CD1c-positive myeloid dendritic cell (primary cell): ENCODE measurements around the gene CD74.
A peak's percentile ranks its signal among the peaks of the same experiment; 100 is the strongest.
"Not testable (repeated sequence)": the region's sequence is repeated elsewhere in the genome, so short reads cannot be mapped to it uniquely, and the experiment has no call there.

Source experiments
- DNase-seq: peaks from one replicate; pipeline ENCODE4 v3.0.0-alpha.2; 2016; ENCODE audit errors: extremely low spot score

The CD74 gene

DNA sequence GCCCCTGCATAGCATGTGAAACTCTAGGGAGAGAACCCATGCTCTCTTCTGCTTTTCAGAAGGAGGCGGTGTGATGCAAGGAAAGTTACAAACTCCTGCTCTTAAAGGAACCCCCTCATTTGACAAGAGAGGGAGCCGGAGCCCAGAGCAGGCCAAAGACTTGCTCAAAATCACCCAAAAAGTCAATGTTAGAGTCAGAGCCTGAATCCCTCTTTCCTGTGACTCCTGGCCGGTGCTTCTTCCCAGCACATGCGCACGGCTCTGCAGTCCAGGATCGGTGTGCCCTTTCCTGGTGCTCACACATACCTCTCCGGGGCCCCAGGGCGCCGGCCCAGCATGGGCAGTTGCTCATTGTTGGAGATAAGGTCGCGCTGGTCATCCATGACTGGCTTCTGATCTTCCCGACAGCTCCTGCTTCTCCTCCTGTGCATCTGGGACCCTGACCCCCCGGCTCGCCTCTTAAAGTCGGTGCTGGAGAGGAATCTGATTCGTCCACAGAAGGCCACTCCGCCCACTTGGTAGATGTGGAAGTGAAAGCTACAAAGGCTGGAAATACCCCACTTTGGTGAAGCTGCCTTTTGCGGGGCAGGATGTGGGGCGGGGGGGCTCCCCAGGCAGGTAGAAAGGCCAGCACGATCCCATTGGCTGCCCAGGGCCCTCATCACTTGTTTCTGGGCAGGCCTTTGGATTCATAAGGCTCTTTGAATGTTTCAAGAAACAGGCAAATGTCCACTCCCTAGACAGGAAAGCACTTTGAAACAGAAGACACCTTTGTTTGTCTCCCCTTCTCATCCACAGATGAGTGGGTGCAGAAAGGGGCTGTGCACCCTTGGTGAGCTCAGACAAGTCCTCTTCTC lies at the start of gene CD74:
Gene CD74 (minus strand): TSS at position 592 of the 857 bp plus-strand sequence. CDS start 161 bp downstream, at position 431.
- peak; percentile 99 for DNase-seq

DNA sequence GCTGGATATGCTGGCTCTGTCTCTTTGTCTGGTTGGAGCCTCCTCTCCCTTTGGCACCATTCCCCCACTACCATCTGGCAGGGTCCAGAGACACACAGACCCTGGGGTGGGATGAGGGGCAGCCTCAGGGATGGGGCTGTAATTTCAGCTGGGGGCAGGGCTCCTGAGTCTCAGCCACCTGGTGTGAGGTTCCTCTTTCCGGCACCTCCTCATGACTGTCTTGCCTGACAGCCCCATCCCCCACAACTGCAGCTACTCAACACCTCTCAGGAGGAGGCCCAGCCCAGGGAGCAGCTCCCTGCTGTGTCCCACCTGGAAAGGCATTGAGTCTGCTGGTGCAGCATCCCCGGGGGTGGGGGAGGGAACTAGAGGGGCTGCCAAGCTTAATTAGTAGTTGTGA lies 48.5 kb upstream of the CD74 start:
- no peak for DNase-seq

DNA sequence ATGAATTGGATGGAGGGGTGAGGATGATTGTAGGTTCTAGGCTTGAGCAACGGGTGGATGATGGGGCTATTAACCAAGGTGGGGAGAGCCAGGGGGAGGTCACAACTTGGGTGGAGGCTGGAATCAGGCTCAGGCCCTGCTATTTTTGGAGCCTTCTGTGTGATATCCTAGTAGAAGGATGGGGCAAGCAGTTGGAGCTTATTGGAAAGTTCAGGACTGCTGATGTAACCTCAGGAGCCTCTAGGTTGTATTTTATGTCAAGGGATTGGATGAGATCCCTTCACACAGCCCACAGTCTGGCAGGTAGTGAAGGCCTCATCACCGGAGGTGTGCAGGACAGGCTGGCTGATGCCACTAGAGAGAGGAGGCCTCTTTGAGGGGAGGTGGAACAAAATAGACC lies 48.1 kb upstream of the CD74 start:
- DNase-seq: no peak

DNA sequence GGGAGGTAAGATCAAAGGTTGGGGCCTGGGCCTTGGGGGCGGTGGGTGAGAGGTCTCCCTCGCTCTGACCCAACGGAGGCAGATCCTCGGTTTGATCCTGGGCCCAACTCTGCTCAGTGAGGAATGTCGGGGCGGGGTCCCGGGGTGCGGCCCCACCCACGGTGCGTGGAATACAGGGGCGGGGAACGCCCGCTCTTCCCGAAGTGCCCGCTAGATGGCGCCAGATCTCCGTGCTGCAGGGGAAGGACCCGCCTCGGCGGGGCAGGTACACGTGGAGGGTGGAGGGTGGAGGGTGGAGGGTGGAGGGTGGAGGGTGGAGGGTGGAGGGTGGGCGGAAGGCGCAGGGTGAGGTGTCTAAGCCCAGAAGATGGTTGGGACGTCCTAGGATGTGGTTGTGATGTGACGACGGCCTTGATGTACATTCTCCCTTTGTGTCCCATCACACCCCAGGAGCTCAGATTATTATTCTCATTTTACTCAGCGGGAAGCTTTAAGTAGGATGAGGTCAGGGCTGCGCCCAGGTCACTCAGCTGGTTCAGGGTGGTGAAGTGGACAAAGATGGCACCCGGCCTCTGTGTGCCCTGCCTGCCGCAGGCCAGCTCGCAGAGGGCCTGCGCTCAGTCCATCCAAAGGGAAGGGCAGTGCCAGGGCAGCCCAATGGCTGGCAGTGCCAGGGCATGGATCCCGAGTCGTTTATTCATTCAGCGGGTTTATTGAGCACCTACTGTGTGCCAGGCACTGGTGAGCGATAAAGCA lies 46.3 kb upstream of the CD74 start:
- peak; percentile 88 for DNase-seq

DNA sequence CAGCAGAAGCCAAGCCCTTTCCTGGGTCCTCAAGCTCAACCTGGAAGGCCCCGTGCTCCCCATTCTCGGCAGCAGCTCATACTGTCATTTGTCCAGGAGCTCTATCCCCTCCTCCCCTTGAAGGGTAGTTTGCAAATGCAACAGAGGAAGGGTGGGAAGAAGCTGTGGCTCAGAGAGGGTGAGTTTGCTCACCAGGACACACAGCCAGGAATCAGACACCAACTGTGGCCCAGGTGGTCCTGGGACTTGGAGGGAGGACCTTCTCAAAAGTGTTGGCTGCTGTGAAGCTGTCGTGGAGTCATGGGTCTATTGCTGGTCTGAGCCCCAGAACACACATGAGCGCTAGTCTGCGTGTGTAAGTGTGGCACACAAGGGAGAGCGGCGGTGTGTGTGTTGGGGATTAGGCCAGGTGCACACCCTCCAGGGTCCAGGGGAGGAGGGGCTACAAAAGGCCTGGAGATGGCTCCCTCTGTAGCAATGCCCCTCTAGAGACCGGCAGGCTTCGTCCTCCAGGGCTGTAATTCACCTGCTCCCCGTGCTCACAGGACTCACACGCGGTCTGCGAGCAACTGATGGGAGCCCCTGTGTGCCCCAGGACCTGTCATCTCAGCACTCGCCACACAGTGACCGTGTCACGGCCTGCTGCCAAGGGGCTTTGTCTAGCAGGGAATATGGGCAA lies 45.0 kb upstream of the CD74 start:
- DNase-seq: no peak

DNA sequence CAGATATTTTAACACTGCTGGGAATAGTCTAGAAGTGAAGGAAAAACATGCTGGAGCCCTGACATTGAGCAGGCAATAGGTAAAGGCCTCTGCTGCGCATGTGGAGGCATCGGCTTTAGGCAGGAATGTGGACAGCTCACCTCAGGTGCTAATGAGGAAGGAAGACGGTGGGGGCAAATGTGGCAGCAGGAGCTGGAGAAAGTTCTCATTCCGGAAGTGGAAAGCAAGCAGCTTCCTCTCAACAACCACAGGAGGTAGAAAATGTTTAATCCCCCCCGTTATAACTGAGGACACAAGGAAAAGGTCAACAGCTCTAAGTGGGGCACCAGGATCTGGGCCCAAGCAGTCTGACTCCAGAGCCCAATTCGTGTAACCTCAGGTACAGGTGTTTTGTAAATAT lies 44.4 kb upstream of the CD74 start:
- DNase-seq: no peak

DNA sequence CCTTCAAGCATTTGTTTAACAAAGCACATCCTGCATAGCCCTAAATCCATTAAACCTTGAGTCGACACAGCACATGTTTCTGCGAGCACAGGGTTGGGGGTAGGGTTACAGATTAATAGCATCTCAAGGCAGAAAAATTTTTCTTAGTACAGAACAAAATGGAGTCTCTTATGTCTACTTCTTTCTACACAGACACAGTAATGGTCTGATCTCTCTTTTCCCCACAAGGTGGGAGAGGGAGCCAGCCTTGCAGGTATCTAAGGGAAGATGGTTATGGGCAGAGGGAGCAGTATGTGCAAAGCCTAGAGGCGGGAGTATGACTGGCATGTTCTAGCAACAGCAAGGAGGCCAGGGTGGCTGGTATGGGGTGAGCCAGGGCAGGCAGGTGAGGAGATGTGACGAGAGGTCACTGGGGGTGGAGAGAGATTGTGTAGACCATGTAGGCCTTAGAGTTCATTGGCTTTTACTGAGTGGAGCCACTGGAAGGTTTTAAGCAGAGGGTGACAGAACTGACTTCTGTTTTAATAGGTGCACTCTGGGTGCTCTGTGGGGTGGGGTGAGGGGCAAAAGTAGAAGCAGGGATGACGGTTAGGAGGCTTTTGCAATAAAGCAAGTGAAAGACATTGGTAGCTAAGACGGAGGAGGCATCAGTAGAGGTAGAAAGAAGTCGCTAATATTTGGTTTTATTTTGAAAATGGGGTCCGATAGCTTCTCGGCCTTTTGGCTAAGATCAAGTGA lies 42.0 kb upstream of the CD74 start:
- DNase-seq: no peak

DNA sequence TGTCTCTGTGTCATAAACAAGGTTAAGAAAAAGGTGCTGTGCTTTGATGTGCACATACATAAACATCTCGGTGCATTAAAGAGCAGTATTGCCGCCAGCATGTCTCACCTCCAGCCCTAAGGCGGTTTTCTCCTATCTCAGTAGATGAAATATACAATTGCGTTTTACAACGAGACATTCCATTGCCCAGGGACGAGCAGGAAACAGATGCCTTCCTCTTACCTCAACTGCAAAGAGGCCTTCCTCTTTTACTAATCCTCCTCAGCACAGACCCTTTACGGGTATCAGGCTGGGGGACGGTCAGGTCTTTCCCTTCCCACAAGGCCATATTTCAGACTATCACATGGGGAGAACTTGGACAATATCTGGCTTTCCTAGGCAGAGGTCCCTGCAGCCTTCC lies 41.3 kb upstream of the CD74 start:
- DNase-seq: not testable (repeated sequence)

DNA sequence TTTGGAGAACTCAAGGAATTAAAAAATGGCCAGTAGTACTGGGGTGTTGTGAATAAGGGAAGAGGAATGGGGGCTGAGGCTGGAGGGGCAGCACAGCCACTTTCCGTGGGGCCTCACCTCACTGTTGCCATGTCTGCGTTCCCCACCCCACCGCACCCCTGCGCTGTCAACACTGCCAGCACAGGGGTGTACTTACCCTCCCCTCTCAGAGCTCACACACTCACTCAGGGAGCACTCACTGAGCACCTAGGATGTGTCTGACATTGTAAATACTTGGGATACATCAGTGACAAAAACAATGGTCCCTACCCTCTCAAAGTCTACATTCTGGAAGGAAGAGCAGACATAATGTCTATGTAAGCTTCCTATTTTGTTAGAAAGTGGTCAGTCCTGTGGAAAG lies 40.2 kb upstream of the CD74 start:
- DNase-seq: no peak

DNA sequence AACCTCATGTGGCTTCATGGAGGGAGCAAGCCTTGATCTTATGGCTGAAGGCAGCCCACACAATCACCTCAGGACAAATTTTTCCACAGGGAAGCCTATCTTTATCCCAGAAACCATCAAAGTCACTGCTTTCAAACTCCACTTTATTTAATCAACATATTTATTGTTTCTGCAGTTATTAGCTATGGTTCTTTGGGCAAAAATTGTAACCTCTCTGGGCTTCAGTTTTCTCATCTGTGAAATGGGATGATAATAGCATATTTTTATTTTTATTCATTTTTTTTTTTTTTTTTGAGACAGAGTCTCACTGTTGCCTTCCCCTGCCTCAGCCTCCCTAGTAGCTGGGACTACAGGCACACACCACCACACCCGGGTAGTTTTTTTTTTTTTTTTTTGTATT lies 38.9 kb upstream of the CD74 start:
- DNase-seq: no peak

DNA sequence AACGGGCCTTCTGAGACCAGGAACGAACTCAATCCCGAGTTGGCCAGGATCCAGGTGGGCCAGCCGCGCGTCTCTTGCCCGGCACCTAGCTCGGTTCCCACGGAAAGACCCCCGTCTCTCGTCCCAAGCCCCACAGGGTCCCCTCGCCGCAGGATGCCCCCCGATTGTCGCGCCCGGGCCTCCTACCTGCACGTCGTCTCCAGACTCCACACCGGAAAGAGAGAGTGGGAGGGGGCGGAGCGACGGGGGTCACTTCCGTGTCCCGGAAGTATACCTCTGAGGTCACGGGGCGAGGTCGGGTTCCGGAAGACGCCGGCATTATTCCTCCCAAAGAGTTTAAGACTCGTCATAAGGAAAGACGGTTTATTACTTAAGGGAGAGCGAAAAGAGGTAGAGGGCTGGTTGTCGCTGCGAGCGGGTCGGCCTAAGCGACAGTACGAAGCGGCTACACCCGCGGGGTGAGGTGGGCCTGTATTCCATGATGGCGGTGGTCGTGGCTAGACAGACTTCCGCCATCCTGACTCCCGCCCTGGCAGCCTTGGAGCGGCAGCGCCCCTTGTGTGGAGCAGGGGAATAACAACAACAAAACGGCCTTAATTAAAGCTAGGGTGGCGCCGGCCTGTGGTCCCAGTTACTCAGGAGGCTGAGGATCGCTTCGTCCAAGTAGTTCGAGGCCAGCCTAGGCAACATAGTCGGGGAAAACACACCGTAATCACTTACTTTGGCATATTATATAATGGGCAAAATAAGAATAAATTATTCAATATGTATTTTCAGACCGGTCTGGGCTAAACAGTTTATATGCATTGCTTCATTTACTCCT lies 37.0 kb upstream of the CD74 start, which contains the start of gene RPS14:
Gene RPS14 (minus strand): TSS at position 223 of the 823 bp plus-strand sequence. CDS start 2,006 bp downstream, outside the sequence.
- DNase-seq: peak; percentile 94

DNA sequence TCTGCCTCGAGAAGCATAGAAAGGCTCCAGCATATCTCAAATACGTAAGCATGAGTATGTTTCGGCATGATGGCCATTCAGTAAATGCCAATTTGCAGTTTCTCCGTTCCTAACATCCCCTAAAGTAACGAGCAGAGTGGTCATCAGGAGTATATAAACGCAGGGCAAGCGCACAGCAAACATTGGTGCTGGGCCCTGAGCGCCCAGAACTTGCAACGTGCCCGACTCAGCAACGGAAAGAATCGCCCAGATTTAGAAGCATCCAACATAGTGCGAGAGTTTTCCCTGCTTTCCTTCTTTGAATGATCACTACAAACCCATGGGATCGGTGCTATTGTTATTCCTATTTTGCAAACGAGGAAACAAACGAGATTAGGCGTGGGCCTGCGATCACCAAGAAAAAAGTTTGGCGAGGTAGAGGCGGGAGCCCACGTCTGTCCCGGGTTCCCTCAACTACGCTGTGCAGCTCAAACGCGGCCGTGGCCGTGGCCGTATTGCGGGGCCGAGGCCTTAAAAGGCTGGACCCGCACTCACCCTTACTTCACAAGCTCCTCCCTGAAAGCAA lies 36.3 kb upstream of the CD74 start:
- no peak for DNase-seq

DNA sequence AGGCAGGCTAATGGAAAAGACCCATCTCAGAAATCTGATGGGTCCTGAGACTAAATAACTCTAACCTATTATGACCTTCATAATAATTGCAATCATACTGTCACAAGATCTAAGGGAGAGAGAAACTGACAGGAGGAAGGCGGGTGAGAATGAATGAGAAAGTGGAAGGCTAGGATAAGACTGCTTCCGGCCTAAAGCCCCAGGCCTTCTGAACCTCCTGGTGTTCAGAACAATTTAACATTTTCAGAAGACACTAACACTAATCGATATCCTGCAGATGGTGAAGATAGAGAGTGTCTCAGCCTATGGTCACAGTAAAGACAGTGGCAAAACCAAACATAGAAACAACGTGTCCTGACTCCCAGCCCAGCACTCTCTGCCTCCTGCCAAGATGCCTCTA lies 35.6 kb upstream of the CD74 start:
- DNase-seq: no peak

DNA sequence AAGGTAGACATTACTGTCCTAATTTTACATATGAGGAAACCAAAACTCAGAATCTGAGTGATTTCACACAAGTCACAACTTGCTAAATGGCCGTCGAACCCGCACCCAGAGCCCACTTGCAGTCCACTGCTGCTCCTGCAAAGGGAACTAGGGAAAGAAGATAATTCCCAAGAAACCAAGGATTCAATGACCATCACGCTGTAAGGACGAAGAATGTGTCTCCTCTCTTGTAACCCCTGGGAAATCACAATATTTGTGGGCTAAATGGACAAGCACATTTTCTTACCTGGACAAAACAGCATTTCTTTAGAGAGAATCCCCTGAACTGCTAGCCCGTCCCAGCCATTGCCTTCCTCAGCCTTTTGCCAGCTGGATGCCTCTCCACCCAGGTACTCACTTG lies 34.5 kb upstream of the CD74 start:
- DNase-seq: no peak

DNA sequence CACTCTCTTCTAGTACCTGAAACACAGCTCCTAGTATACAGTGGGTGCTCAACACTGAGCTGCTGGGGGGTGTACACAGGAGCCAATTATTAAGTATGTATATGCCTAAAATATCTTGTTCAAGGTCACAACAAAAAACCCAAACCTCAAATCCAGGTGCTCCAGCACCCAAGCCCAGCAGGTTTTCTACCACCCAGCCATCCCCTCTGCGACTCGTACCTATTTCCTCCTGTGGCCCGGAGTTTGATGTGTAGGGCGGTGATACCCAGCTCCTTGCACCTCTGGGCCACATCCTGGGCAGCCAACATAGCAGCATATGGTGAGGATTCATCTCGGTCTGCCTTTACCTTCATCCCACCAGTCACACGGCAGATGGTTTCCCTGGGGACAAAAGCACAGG lies 33.9 kb upstream of the CD74 start:
- DNase-seq: no peak

DNA sequence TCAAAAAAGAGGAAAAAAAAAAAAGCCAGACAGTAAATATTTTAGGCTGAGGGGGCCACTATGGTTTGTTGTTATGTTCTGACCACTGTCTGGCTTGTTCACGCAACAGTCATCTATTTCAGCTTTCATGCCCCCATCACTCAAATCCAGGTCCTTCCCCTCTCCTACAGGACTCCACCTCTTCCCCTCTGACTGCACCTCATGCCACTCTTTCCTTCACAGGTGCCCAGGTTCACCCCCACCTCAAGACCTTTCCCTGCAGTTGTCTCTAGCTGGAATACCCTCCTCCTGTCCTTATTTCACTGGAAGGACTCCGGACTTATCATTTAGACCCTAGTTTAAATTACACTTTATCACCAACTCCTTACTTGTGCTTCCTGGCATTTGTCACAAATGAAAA lies 33.4 kb upstream of the CD74 start:
- no peak for DNase-seq

DNA sequence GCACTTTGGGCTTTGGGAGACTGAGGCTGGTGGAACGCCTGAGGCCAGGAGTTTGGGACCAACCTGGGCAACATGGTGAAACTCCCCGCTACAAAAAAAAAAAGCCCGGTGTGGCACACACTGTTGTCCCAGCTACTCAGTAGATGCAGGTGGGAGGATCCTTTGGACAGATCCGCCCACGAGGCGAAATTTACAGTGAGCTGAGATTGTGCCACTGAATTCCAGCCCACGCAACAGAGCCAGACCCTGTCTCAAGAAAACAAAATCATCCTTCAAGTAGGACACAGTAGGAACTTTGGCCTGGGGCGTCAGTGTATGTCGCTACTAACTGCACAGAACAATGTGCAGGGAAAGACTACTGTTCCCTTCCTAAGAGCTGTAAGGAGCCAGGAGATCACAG lies 32.1 kb upstream of the CD74 start:
- DNase-seq: no peak

DNA sequence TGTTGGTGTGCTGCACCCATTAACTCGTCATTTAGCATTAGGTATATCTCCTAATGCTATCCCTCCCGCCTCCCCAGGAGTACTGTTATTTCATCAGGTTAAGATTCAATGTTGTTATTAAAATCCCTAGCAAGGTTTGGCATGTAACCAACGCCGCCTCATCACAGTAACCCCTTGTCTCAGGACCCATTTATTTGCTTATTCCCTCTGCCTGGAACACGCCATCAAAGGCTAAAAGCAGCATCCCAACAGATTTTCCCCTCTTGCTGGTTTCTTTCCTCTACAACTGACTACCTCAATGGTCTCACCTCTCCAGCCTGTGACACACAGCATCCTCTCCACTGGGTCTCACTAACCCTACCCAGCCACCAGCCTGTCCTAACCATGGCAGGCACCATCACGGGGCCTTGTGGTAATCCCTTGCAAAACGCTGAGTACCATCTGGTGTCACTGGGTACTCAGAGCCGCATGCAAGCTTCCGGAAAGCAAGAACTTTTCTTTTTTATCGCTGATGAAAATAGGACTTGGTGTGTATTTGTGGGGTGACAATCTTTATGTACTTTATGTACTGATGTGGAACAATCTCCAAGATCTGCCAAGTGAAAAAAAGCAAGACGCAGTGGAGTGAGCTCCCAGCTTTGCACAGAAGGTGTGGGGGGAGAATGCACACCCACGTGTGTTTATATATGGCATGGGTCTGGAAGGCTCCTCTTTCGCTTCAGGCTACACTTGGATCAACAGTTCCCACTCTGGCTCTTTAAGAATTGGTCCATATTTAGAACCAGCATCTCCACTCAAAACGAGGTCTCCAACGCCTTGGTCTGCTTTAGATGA lies 30.7 kb upstream of the CD74 start:
- DNase-seq: no peak

DNA sequence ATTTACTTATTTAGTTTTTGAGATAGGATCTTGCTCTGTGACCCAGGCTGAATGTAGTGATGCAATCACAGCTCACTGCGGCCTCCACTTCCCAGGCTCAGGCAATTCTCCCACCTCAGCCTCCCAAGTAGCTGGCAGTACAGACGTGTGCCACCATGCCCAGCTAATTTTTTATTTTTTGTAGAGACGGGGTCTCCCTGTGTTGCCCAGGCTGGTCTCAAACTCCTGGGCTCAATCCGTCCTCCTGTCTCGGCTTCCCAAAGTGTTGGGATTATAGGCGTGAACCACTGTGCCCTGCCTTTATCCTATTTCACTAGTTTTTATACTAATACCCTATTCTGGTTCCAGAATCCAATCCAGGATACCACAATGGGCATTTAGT lies 30.0 kb upstream of the CD74 start:
- no peak for DNase-seq
